ENCODE data around the gene RTKN2.

RTKN2 gene

GRCh38 chr10:62234077-62234605 is 34.5 kb downstream of the RTKN2 start:
- Histone ChIP-seq H3K27me3 (replicated peaks; ENCODE audit: insufficient read depth, low read length) (no peaks in the 10 kb centered on the region), H3K79me2 (ENCODE audit: low read length) (no peaks in the 10 kb centered on the region), H3K9ac (ENCODE audit: low read length) (no peak overlapping the region), H3K9me2 (replicated peaks; ENCODE audit: insufficient read depth, low read length) (no peaks in the 10 kb centered on the region), H3K4me2 (ENCODE audit: low read depth, low read length) (no peak overlapping the region), H3F3A (ENCODE audit: insufficient read depth, low read length) (no peaks in the 10 kb centered on the region), H3K4me1 (ENCODE audit: low read length) (no peaks in the 10 kb centered on the region), H3K27ac (ENCODE audit: low read length) (no peak overlapping the region), H3K36me3 (replicated peaks; ENCODE audit: insufficient read depth, low read length) (no peaks in the 10 kb centered on the region), H3K4me3 (ENCODE audit: low read length) (no peak overlapping the region), H2AFZ (ENCODE audit: low read length) (no peak overlapping the region), H3K9me3 (replicated peaks; ENCODE audit: insufficient read depth, low read length) (no peaks in the 10 kb centered on the region), H4K20me1 (ENCODE audit: insufficient read depth, low read length) (no peaks in the 10 kb centered on the region)
- TF ChIP-seq CTCF (IDR thresholded peaks at IDR 0.05; ENCODE audit: low read length) (no peak), EZH2 (optimal IDR thresholded peaks at IDR 0.05; ENCODE audit: low read depth, low read length) (no peak), EZH2phosphoT487 (IDR thresholded peaks at IDR 0.05; ENCODE audit: low read length) (no peak)
- DNase-seq = no peak

GRCh38 chr10:62233356-62234076 is 35.1 kb downstream of the RTKN2 start:
- TF ChIP-seq EZH2phosphoT487 (IDR thresholded peaks at IDR 0.05; ENCODE audit: low read length) (no peak), CTCF (IDR thresholded peaks at IDR 0.05; ENCODE audit: low read length) (no peak)
- no peak overlapping the region for H3K4me2 ChIP-seq (ENCODE audit: low read depth, low read length)
- DNase-seq = no peak

GRCh38 chr10:62231805-62232204 is 36.8 kb downstream of the RTKN2 start:
- Histone ChIP-seq H3K27ac (ENCODE audit: low read length) (no peak overlapping the region), H3K9me2 (replicated peaks; ENCODE audit: insufficient read depth, low read length) (no peaks in the 10 kb centered on the region), H3K4me2 (ENCODE audit: low read depth, low read length) (no peak overlapping the region), H3K79me2 (ENCODE audit: low read length) (no peaks in the 10 kb centered on the region), H3K9me3 (replicated peaks; ENCODE audit: insufficient read depth, low read length) (no peaks in the 10 kb centered on the region), H3K9ac (ENCODE audit: low read length) (no peak overlapping the region), H3K36me3 (replicated peaks; ENCODE audit: insufficient read depth, low read length) (no peaks in the 10 kb centered on the region), H2AFZ (ENCODE audit: low read length) (no peak overlapping the region), H4K20me1 (ENCODE audit: insufficient read depth, low read length) (no peaks in the 10 kb centered on the region), H3F3A (ENCODE audit: insufficient read depth, low read length) (no peaks in the 10 kb centered on the region), H3K4me1 (ENCODE audit: low read length) (no peaks in the 10 kb centered on the region), H3K4me3 (ENCODE audit: low read length) (no peak overlapping the region), H3K27me3 (replicated peaks; ENCODE audit: insufficient read depth, low read length) (no peaks in the 10 kb centered on the region)
- no peak for TF ChIP-seq EZH2 (optimal IDR thresholded peaks at IDR 0.05; ENCODE audit: low read depth, low read length)
- TF ChIP-seq CTCF (IDR thresholded peaks at IDR 0.05; ENCODE audit: low read length) = no peak
- TF ChIP-seq EZH2phosphoT487 (IDR thresholded peaks at IDR 0.05; ENCODE audit: low read length) = no peak
- DNase-seq = no peak

More at GRCh38 chr10:62233356-62234076, 35.1 kb downstream of the RTKN2 start:
- Histone ChIP-seq H3K27me3 (replicated peaks; ENCODE audit: insufficient read depth, low read length) (no peaks in the 10 kb centered on the region), H3K4me1 (ENCODE audit: low read length) (no peaks in the 10 kb centered on the region), H3K36me3 (replicated peaks; ENCODE audit: insufficient read depth, low read length) (no peaks in the 10 kb centered on the region), H3K79me2 (ENCODE audit: low read length) (no peaks in the 10 kb centered on the region), H3F3A (ENCODE audit: insufficient read depth, low read length) (no peaks in the 10 kb centered on the region), H3K27ac (ENCODE audit: low read length) (no peak overlapping the region), H2AFZ (ENCODE audit: low read length) (no peak overlapping the region), H4K20me1 (ENCODE audit: insufficient read depth, low read length) (no peaks in the 10 kb centered on the region), H3K4me3 (ENCODE audit: low read length) (no peak overlapping the region), H3K9me2 (replicated peaks; ENCODE audit: insufficient read depth, low read length) (no peaks in the 10 kb centered on the region), H3K9ac (ENCODE audit: low read length) (no peak overlapping the region), H3K9me3 (replicated peaks; ENCODE audit: insufficient read depth, low read length) (no peaks in the 10 kb centered on the region)

Measured in MM.1S (cell line).